ENCODE data around the gene LRRC61. TPM values are rescaled to one million over a fixed set of nuclear protein-coding genes. Genes with fewer than 3 reads are reported as not detected.

The LRRC61 gene
- total RNA-seq, 4 donors from 2014 or later: 16.6 to 26.0 (median 18.6) TPM

- no peak for DNase-seq (ENCODE audit: low spot score in 2 of 2)
- TF ChIP-seq CTCF (IDR thresholded peaks at IDR 0.05) (no peak), POLR2A (IDR thresholded peaks at IDR 0.05) (no peak)
- intact Hi-C loops (cut with DNase I; ENCODE audit: low total_unique reads): no loop called here
- WGBS, 2 donors: 91 to 93% methylated on average over 76 to 79 of the region's 79 CpGs
- no peak overlapping the region for H3K4me3 ChIP-seq (ENCODE audit: low read depth, poor library complexity, severe bottlenecking)
Observed at GRCh38 chr7:150372271-150373048, 49.3 kb downstream of the LRRC61 start.

- intact Hi-C loops (cut with DNase I; ENCODE audit: low total_unique reads): no loop called here
- H3K4me3 ChIP-seq (ENCODE audit: low read depth, poor library complexity, severe bottlenecking): no peak overlapping the region
- DNase-seq (ENCODE audit: low spot score in 2 of 2): no peak
- WGBS, 2 donors: 70 to 72% methylated on average over 19 to 21 of the region's 21 CpGs
- TF ChIP-seq POLR2A (IDR thresholded peaks at IDR 0.05) (no peak), CTCF (IDR thresholded peaks at IDR 0.05) (no peak)
Observed at GRCh38 chr7:150373049-150373801, 50.1 kb downstream of the LRRC61 start.

- intact Hi-C loops (cut with DNase I; ENCODE audit: low total_unique reads): no loop called here
- no peak for DNase-seq (ENCODE audit: low spot score in 2 of 2)
- 86 to 94% methylated on average over 4 of the region's 4 CpGs for WGBS, 2 donors
- H3K4me3 ChIP-seq (ENCODE audit: low read depth, poor library complexity, severe bottlenecking): no peak overlapping the region
- TF ChIP-seq POLR2A (IDR thresholded peaks at IDR 0.05) (no peak), CTCF (IDR thresholded peaks at IDR 0.05) (no peak)
Observed at GRCh38 chr7:150374026-150374425, 50.9 kb downstream of the LRRC61 start.

GRCh38 chr7:150374472-150374871, 51.3 kb downstream of the LRRC61 start:
- WGBS, 2 donors: 91 to 92% methylated on average over 5 of the region's 5 CpGs
- intact Hi-C loops (cut with DNase I; ENCODE audit: low total_unique reads): no loop called here

More at GRCh38 chr7:150374472-150374871, 51.3 kb downstream of the LRRC61 start:
- DNase-seq (ENCODE audit: low spot score in 2 of 2): no peak
- H3K4me3 ChIP-seq (ENCODE audit: low read depth, poor library complexity, severe bottlenecking): no peak overlapping the region
- TF ChIP-seq POLR2A (IDR thresholded peaks at IDR 0.05) (no peak), CTCF (IDR thresholded peaks at IDR 0.05) (no peak)
